ENCODE results near the gene AGBL2. TPM values are rescaled to one million over a fixed set of nuclear protein-coding genes. Genes with fewer than 3 reads are reported as not detected.
"Not testable (repeated sequence)": the region's sequence is repeated elsewhere in the genome, so short reads cannot be mapped to it uniquely, and the experiment has no call there.

The AGBL2 gene
- total RNA-seq, 2 experiments from 2014 or later: 2.0 to 8.4 TPM

GRCh38 chr11:47668665-47669064 is 46.5 kb downstream of the AGBL2 start:
- no peaks in the 10 kb centered on the region for H3K9me3 ChIP-seq (ENCODE audit: low read length)
- no peak overlapping the region for H3K27ac ChIP-seq (ENCODE audit: low read depth, low read length, poor library complexity, severe bottlenecking)
- BruUV-seq (replicated peaks): no TSS peak
- intact Hi-C loops (cut with micrococcal nuclease; ENCODE audit: unreplicated experiment): no loop called here
- no peak for DNase-seq (ENCODE audit: low spot score)
- H3K36me3 ChIP-seq (ENCODE audit: insufficient read depth, low read length): no peaks in the 10 kb centered on the region
- POLR2A ChIA-PET: no interaction called here
- no peak overlapping the region for H3K4me3 ChIP-seq (ENCODE audit: low read depth, low read length, poor library complexity, severe bottlenecking)
- H3K9me2 ChIP-seq (ENCODE audit: insufficient read depth, low read length): no peaks in the 10 kb centered on the region
- no peaks in the 10 kb centered on the region for H4K20me1 ChIP-seq (ENCODE audit: insufficient read depth, low read length)
- TF ChIP-seq CTCF (conservative IDR thresholded peaks at IDR 0.05; ENCODE audit: low read length): no peak
- no peak for TF ChIP-seq EZH2phosphoT487 (IDR thresholded peaks at IDR 0.05; ENCODE audit: borderline replicate concordance, low read depth, low read length)
- CTCF ChIA-PET (ENCODE audit: unreplicated experiment): no interaction called here
- H3K4me2 ChIP-seq (ENCODE audit: low read length): no peak overlapping the region
- no peaks in the 10 kb centered on the region for H3K4me1 ChIP-seq (ENCODE audit: insufficient read depth, low read length, poor library complexity, severe bottlenecking)
- no peak overlapping the region for H2AFZ ChIP-seq (ENCODE audit: low read length)
- H3K79me2 ChIP-seq (ENCODE audit: insufficient read depth, low read depth, low read length): no peaks in the 10 kb centered on the region

GRCh38 chr11:47667555-47667954 is 47.6 kb downstream of the AGBL2 start:
- H2AFZ ChIP-seq (ENCODE audit: low read length): peak overlapping the region; percentile 30; the same call in 1 of the 2 replicates
- CTCF ChIA-PET (ENCODE audit: unreplicated experiment): no interaction called here

GRCh38 chr11:47667135-47667534 is 48.0 kb downstream of the AGBL2 start:
- Histone ChIP-seq H3K36me3 (ENCODE audit: insufficient read depth, low read length) (no peaks in the 10 kb centered on the region), H3K79me2 (ENCODE audit: insufficient read depth, low read depth, low read length) (no peaks in the 10 kb centered on the region), H3K9me2 (ENCODE audit: insufficient read depth, low read length) (no peaks in the 10 kb centered on the region), H3K4me1 (ENCODE audit: insufficient read depth, low read length, poor library complexity, severe bottlenecking) (no peaks in the 10 kb centered on the region), H3K4me3 (ENCODE audit: low read depth, low read length, poor library complexity, severe bottlenecking) (no peak overlapping the region), H4K20me1 (ENCODE audit: insufficient read depth, low read length) (no peaks in the 10 kb centered on the region), H3K27ac (ENCODE audit: low read depth, low read length, poor library complexity, severe bottlenecking) (no peak overlapping the region), H3K4me2 (ENCODE audit: low read length) (no peak overlapping the region), H2AFZ (ENCODE audit: low read length) (no peak overlapping the region), H3K9me3 (ENCODE audit: low read length) (no peaks in the 10 kb centered on the region)
- TF ChIP-seq CTCF (conservative IDR thresholded peaks at IDR 0.05; ENCODE audit: low read length): no peak
- TF ChIP-seq EZH2phosphoT487 (IDR thresholded peaks at IDR 0.05; ENCODE audit: borderline replicate concordance, low read depth, low read length): no peak
- POLR2A ChIA-PET: no interaction called here
- DNase-seq (ENCODE audit: low spot score): no peak
- CTCF ChIA-PET (ENCODE audit: unreplicated experiment): no interaction called here
- intact Hi-C loops (cut with micrococcal nuclease; ENCODE audit: unreplicated experiment): no loop called here
- BruUV-seq (replicated peaks): no TSS peak

More at GRCh38 chr11:47667555-47667954, 47.6 kb downstream of the AGBL2 start:
- H4K20me1 ChIP-seq (ENCODE audit: insufficient read depth, low read length): no peaks in the 10 kb centered on the region
- H3K27ac ChIP-seq (ENCODE audit: low read depth, low read length, poor library complexity, severe bottlenecking): no peak overlapping the region
- H3K4me3 ChIP-seq (ENCODE audit: low read depth, low read length, poor library complexity, severe bottlenecking): no peak overlapping the region
- H3K4me1 ChIP-seq (ENCODE audit: insufficient read depth, low read length, poor library complexity, severe bottlenecking): no peaks in the 10 kb centered on the region
- no peaks in the 10 kb centered on the region for H3K9me2 ChIP-seq (ENCODE audit: insufficient read depth, low read length)
- intact Hi-C loops (cut with micrococcal nuclease; ENCODE audit: unreplicated experiment): no loop called here
- no peak for DNase-seq (ENCODE audit: low spot score)
- TF ChIP-seq EZH2phosphoT487 (IDR thresholded peaks at IDR 0.05; ENCODE audit: borderline replicate concordance, low read depth, low read length): no peak
- TF ChIP-seq CTCF (conservative IDR thresholded peaks at IDR 0.05; ENCODE audit: low read length): no peak
- no peaks in the 10 kb centered on the region for H3K9me3 ChIP-seq (ENCODE audit: low read length)
- H3K4me2 ChIP-seq (ENCODE audit: low read length): no peak overlapping the region
- no TSS peak for BruUV-seq (replicated peaks)
- H3K79me2 ChIP-seq (ENCODE audit: insufficient read depth, low read depth, low read length): no peaks in the 10 kb centered on the region
- H3K36me3 ChIP-seq (ENCODE audit: insufficient read depth, low read length): no peaks in the 10 kb centered on the region
- POLR2A ChIA-PET: no interaction called here

GRCh38 chr11:47664936-47665335 is 50.2 kb downstream of the AGBL2 start:
- H3K4me2 ChIP-seq (ENCODE audit: low read length); H3K4me3 ChIP-seq (ENCODE audit: low read depth, low read length, poor library complexity, severe bottlenecking); intact Hi-C loops (cut with micrococcal nuclease; ENCODE audit: unreplicated experiment); DNase-seq (ENCODE audit: low spot score); H3K9me3 ChIP-seq (ENCODE audit: low read length); H3K9me2 ChIP-seq (ENCODE audit: insufficient read depth, low read length); BruUV-seq (replicated peaks); H3K79me2 ChIP-seq (ENCODE audit: insufficient read depth, low read depth, low read length); H3K27ac ChIP-seq (ENCODE audit: low read depth, low read length, poor library complexity, severe bottlenecking); H3K36me3 ChIP-seq (ENCODE audit: insufficient read depth, low read length); H2AFZ ChIP-seq (ENCODE audit: low read length); H3K4me1 ChIP-seq (ENCODE audit: insufficient read depth, low read length, poor library complexity, severe bottlenecking); H4K20me1 ChIP-seq (ENCODE audit: insufficient read depth, low read length): not testable (repeated sequence)
- POLR2A ChIA-PET: interaction anchor here (0.6 to 1.2 kb wide), 10 partner anchors 9 to 664 kb away, joined by 3 to 8 read pairs (median 4); partner anchors contain the start of gene AGBL2
- CTCF ChIA-PET (ENCODE audit: unreplicated experiment): interaction anchor here (0.7 kb wide), 1 partner anchor 10 kb away, joined by 3 read pairs; no protein-coding TSS in a partner anchor
